ENCODE data around the gene THAP8. TPM values are rescaled to one million over a fixed set of nuclear protein-coding genes. Genes with fewer than 3 reads are reported as not detected.
A peak's percentile ranks its signal among the peaks of the same experiment; 100 is the strongest.

The THAP8 gene
- total RNA-seq, 8 experiments from 2014 or later = 3.7 to 13.0 (median 6.5) TPM

GRCh38 chr19:36013280-36014011 is 40.6 kb downstream of the THAP8 start:
- in situ Hi-C loops (cut with MboI; ENCODE audit: low pct_unique_long_range_greater_than_20kb in 2 of 9, low sequenced_read_pairs in 9 of 9, unreplicated experiment in 9 of 9) = no loop called here
- WGBS, 10 experiments = 0 to 100% (median 49%) methylated on average over 1 to 4 of the region's 15 CpGs; no CpG with 5 or more reads in 4 of the 10 experiments
- Histone ChIP-seq H3K27ac (peak overlapping the region in 1 of 2 donors; percentile 34), H3K4me1 (replicated peaks in 1 of 2) (peaks cover 10 to 13% of the 10 kb centered on the region in 2 donors), H3K4me3 (peak overlapping the region; percentile 70 to 95 (median 88))
- ATAC-seq (replicated peaks in 6 of 8) = no peak

GRCh38 chr19:36010402-36010801 is 43.7 kb downstream of the THAP8 start:
- Histone ChIP-seq H3K4me1 (replicated peaks in 1 of 2) (peaks cover 10 to 14% of the 10 kb centered on the region in 2 donors), H3K4me3 (no peak overlapping the region), H3K27ac (no peak overlapping the region)
- 89% methylated on average over 3 of the region's 11 CpGs; no CpG with 5 or more reads in 9 of the 10 experiments for WGBS, 10 experiments
- in situ Hi-C loops (cut with MboI; ENCODE audit: low pct_unique_long_range_greater_than_20kb in 2 of 9, low sequenced_read_pairs in 9 of 9, unreplicated experiment in 9 of 9) = no loop called here
- no peak for ATAC-seq (replicated peaks in 6 of 8)

GRCh38 chr19:36009633-36010379 is 44.3 kb downstream of the THAP8 start:
- in situ Hi-C loops (cut with MboI; ENCODE audit: low pct_unique_long_range_greater_than_20kb in 2 of 9, low sequenced_read_pairs in 9 of 9, unreplicated experiment in 9 of 9) = no loop called here
- no peak for ATAC-seq (replicated peaks in 6 of 8)

GRCh38 chr19:36009220-36009619 is 44.9 kb downstream of the THAP8 start:
- H3K27ac ChIP-seq = peak overlapping the region in 1 of 2 donors; percentile 68
- H3K4me1 ChIP-seq (replicated peaks in 1 of 2) = peaks cover 10 to 11% of the 10 kb centered on the region in 2 donors
- WGBS, 10 experiments = 0 to 2% methylated on average over 1 to 7 of the region's 50 CpGs; no CpG with 5 or more reads in 8 of the 10 experiments
- in situ Hi-C loops (cut with MboI; ENCODE audit: low pct_unique_long_range_greater_than_20kb in 2 of 9, low sequenced_read_pairs in 9 of 9, unreplicated experiment in 9 of 9) = no loop called here
- ATAC-seq (replicated peaks in 6 of 8) = peak; percentile 5 to 68 (median 34)
- H3K4me3 ChIP-seq = peak overlapping the region; percentile 12 to 27 (median 14)

More at GRCh38 chr19:36009633-36010379, 44.3 kb downstream of the THAP8 start:
- H3K4me3 ChIP-seq = peak overlapping the region; percentile 12 to 27 (median 14)
- 89 to 100% (median 97%) methylated on average over 1 to 3 of the region's 15 CpGs; no CpG with 5 or more reads in 6 of the 10 experiments for WGBS, 10 experiments
- H3K27ac ChIP-seq = peak overlapping the region in 1 of 2 donors; percentile 68
- peaks cover 10 to 12% of the 10 kb centered on the region in 2 donors for H3K4me1 ChIP-seq (replicated peaks in 1 of 2)

GRCh38 chr19:36008336-36008978 is 45.6 kb downstream of the THAP8 start, which contains the start of gene SYNE4:
Gene SYNE4 (minus strand): TSS chr19:36008813. CDS start chr19:36008681, 132 bp downstream.
- 20 to 100% (median 84%) methylated on average over 1 to 6 of the region's 19 CpGs; no CpG with 5 or more reads in 3 of the 10 experiments for WGBS, 10 experiments
- peak within 1 kb of the TSS; percentile 12 to 27 (median 14) for H3K4me3 ChIP-seq
- H3K4me1 ChIP-seq (replicated peaks in 1 of 2) = peaks cover 10% of the 10 kb centered on the region in 2 donors
- in situ Hi-C loops (cut with MboI; ENCODE audit: low pct_unique_long_range_greater_than_20kb in 2 of 9, low sequenced_read_pairs in 9 of 9, unreplicated experiment in 9 of 9) = no loop called here
- peak within 1 kb of the TSS in 1 of 2 donors; percentile 68 for H3K27ac ChIP-seq
- ATAC-seq (replicated peaks in 6 of 8) = peak in 2 of 8 experiments; percentile 2 to 5

GRCh38 chr19:36006955-36007354 is 47.1 kb downstream of the THAP8 start:
- Histone ChIP-seq H3K4me3 (no peak overlapping the region), H3K27ac (no peak overlapping the region), H3K4me1 (replicated peaks in 1 of 2) (peaks cover 7% of the 10 kb centered on the region in 2 donors)
- in situ Hi-C loops (cut with MboI; ENCODE audit: low pct_unique_long_range_greater_than_20kb in 2 of 9, low sequenced_read_pairs in 9 of 9, unreplicated experiment in 9 of 9) = no loop called here
- 50 to 94% (median 70%) methylated on average over 1 to 2 of the region's 5 CpGs; no CpG with 5 or more reads in 6 of the 10 experiments for WGBS, 10 experiments
- no peak for ATAC-seq (replicated peaks in 6 of 8)

GRCh38 chr19:36003284-36003683 is 50.8 kb downstream of the THAP8 start:
- Histone ChIP-seq H3K27ac (no peak overlapping the region), H3K4me1 (replicated peaks in 1 of 2) (peaks cover 0 to under 1% of the 10 kb centered on the region in 2 donors), H3K4me3 (no peak overlapping the region)
- in situ Hi-C loops (cut with MboI; ENCODE audit: low pct_unique_long_range_greater_than_20kb in 2 of 9, low sequenced_read_pairs in 9 of 9, unreplicated experiment in 9 of 9) = no loop called here
- WGBS, 10 experiments = 95% methylated on average over 3 of the region's 4 CpGs; no CpG with 5 or more reads in 9 of the 10 experiments
- no peak for ATAC-seq (replicated peaks in 6 of 8)

- no peak for ATAC-seq (replicated peaks in 6 of 8)
- WGBS, 10 experiments = 100% methylated on average over 1 to 2 of the region's 3 CpGs; no CpG with 5 or more reads in 7 of the 10 experiments
- in situ Hi-C loops (cut with MboI; ENCODE audit: low pct_unique_long_range_greater_than_20kb in 2 of 9, low sequenced_read_pairs in 9 of 9, unreplicated experiment in 9 of 9) = no loop called here
Observed at GRCh38 chr19:36001605-36002004, 52.5 kb downstream of the THAP8 start.

GRCh38 chr19:35996777-35997176 is 57.3 kb downstream of the THAP8 start:
- no peak for ATAC-seq (replicated peaks in 6 of 8)
- no peak overlapping the region for H3K4me3 ChIP-seq
- WGBS, 10 experiments = 60 to 100% (median 78%) methylated on average over 1 to 4 of the region's 8 CpGs; no CpG with 5 or more reads in 4 of the 10 experiments
- H3K4me1 ChIP-seq (replicated peaks in 1 of 2) = peaks cover 8 to 11% of the 10 kb centered on the region in 2 donors
- H3K27ac ChIP-seq = no peak overlapping the region
- in situ Hi-C loops (cut with MboI; ENCODE audit: low pct_unique_long_range_greater_than_20kb in 2 of 9, low sequenced_read_pairs in 9 of 9, unreplicated experiment in 9 of 9) = no loop called here

More at GRCh38 chr19:36001605-36002004, 52.5 kb downstream of the THAP8 start:
- H3K27ac ChIP-seq = no peak overlapping the region
- H3K4me3 ChIP-seq = no peak overlapping the region
- no peaks in the 10 kb centered on the region for H3K4me1 ChIP-seq (replicated peaks in 1 of 2)

GRCh38 chr19:35995048-35995993 is 58.8 kb downstream of the THAP8 start, which contains the start of gene SDHAF1:
Gene SDHAF1 (plus strand): TSS chr19:35995188. CDS start chr19:35995275, 87 bp downstream.
- H3K27ac ChIP-seq = peak within 1 kb of the TSS; percentile 56 to 70
- H3K4me1 ChIP-seq (replicated peaks in 1 of 2) = peaks cover 8 to 11% of the 10 kb centered on the region in 2 donors
- H3K4me3 ChIP-seq = peak within 1 kb of the TSS; percentile 53 to 92 (median 62)
- in situ Hi-C loops (cut with MboI; ENCODE audit: low pct_unique_long_range_greater_than_20kb in 2 of 9, low sequenced_read_pairs in 9 of 9, unreplicated experiment in 9 of 9) = no loop called here
- ATAC-seq (replicated peaks in 6 of 8) = peak; percentile 85 to 96 (median 96)
- WGBS, 10 experiments = 0 to 4% (median 1%) methylated on average over 5 to 19 of the region's 97 CpGs; no CpG with 5 or more reads in 6 of the 10 experiments

GRCh38 chr19:35993923-35994598 is 60.0 kb downstream of the THAP8 start:
- 7 to 100% (median 89%) methylated on average over 1 to 20 of the region's 49 CpGs; no CpG with 5 or more reads in 2 of the 10 experiments for WGBS, 10 experiments
- peaks cover 8 to 11% of the 10 kb centered on the region in 2 donors for H3K4me1 ChIP-seq (replicated peaks in 1 of 2)
- ATAC-seq (replicated peaks in 6 of 8) = peak in 1 of 8 experiments; percentile 1
- no peak overlapping the region for H3K27ac ChIP-seq
- in situ Hi-C loops (cut with MboI; ENCODE audit: low pct_unique_long_range_greater_than_20kb in 2 of 9, low sequenced_read_pairs in 9 of 9, unreplicated experiment in 9 of 9) = no loop called here
- H3K4me3 ChIP-seq = peak overlapping the region in 1 of 5 donors; percentile 62

Measured in motor neuron (in vitro differentiated cells).